Mucosa of rectum (tissue), 2 donors: ENCODE results near the gene CYP2E1.
"Not testable (repeated sequence)": the region's sequence is repeated elsewhere in the genome, so short reads cannot be mapped to it uniquely, and the experiment has no call there.

Experiments
- H3K27ac ChIP-seq, 2 donors: one replicate each; pipeline ENCODE4 v1.7.0; 2013; ENCODE audit warnings: inconsistent platforms in 2 of 2, low read depth in 2 of 2, low read length in 2 of 2
- H3K27me3 ChIP-seq, 2 donors: one replicate each; pipeline ENCODE4 v1.7.0; 2013; ENCODE audit warnings: low read length in 2 of 2; ENCODE audit not compliant: control insufficient read depth in 2 of 2, insufficient read depth in 2 of 2
- H3K36me3 ChIP-seq, 2 donors: one replicate each; pipeline ENCODE4 v1.7.0; 2013; ENCODE audit warnings: low read length in 2 of 2; ENCODE audit not compliant: control insufficient read depth in 2 of 2, insufficient read depth in 2 of 2
- H3K4me1 ChIP-seq, 2 donors: one replicate each; pipeline ENCODE4 v1.7.0; 2013; ENCODE audit warnings: low read length in 2 of 2, mild to moderate bottlenecking in 1 of 2; ENCODE audit not compliant: control insufficient read depth in 2 of 2, insufficient read depth in 2 of 2
- H3K4me3 ChIP-seq, 2 donors: one replicate each; pipeline ENCODE4 v1.7.0; 2013; ENCODE audit warnings: low read length in 2 of 2
- H3K9ac ChIP-seq, 2 donors: one replicate each; pipeline ENCODE4 v1.7.0; 2013; ENCODE audit warnings: low read length in 2 of 2, low read depth in 1 of 2, mild to moderate bottlenecking in 1 of 2
- H3K9me3 ChIP-seq, 2 donors: one replicate each; pipeline ENCODE4 v1.7.0; 2013; ENCODE audit warnings: low read length in 2 of 2; ENCODE audit not compliant: control insufficient read depth in 2 of 2
- donor health status: healthy.
- donor health status: Normal muscosa, but diverticular disease.

The CYP2E1 gene

GRCh38 chr10:133568831-133569527 is 41.8 kb downstream of the CYP2E1 start:
- not testable (repeated sequence) for H3K27ac ChIP-seq, H3K9ac ChIP-seq, H3K4me3 ChIP-seq, H3K4me1 ChIP-seq, H3K27me3 ChIP-seq, H3K36me3 ChIP-seq, H3K9me3 ChIP-seq

- not testable (repeated sequence) for H3K9me3 ChIP-seq, H3K36me3 ChIP-seq, H3K4me3 ChIP-seq, H3K9ac ChIP-seq, H3K27ac ChIP-seq, H3K4me1 ChIP-seq, H3K27me3 ChIP-seq
Observed at GRCh38 chr10:133569801-133570200, 42.6 kb downstream of the CYP2E1 start.

GRCh38 chr10:133572055-133572454 is 44.9 kb downstream of the CYP2E1 start:
- H3K4me3 ChIP-seq, H3K27ac ChIP-seq, H3K9me3 ChIP-seq, H3K27me3 ChIP-seq, H3K36me3 ChIP-seq, H3K4me1 ChIP-seq, H3K9ac ChIP-seq: not testable (repeated sequence)

- H3K9ac ChIP-seq, H3K27ac ChIP-seq, H3K36me3 ChIP-seq, H3K4me3 ChIP-seq, H3K9me3 ChIP-seq, H3K4me1 ChIP-seq, H3K27me3 ChIP-seq: not testable (repeated sequence)
Observed at GRCh38 chr10:133573460-133573859, 46.3 kb downstream of the CYP2E1 start.

GRCh38 chr10:133577037-133577436 is 49.9 kb downstream of the CYP2E1 start:
- H3K27ac ChIP-seq, H3K36me3 ChIP-seq, H3K9ac ChIP-seq, H3K9me3 ChIP-seq, H3K4me1 ChIP-seq, H3K4me3 ChIP-seq, H3K27me3 ChIP-seq: not testable (repeated sequence)
